ENCODE measurements around the gene PRG3. TPM values are rescaled to one million over a fixed set of nuclear protein-coding genes. Genes with fewer than 3 reads are reported as not detected.

Gene PRG3
- total and polyA plus RNA-seq, 4 donors, result 0.55 to 1.1 TPM; not detected in 2

DNA sequence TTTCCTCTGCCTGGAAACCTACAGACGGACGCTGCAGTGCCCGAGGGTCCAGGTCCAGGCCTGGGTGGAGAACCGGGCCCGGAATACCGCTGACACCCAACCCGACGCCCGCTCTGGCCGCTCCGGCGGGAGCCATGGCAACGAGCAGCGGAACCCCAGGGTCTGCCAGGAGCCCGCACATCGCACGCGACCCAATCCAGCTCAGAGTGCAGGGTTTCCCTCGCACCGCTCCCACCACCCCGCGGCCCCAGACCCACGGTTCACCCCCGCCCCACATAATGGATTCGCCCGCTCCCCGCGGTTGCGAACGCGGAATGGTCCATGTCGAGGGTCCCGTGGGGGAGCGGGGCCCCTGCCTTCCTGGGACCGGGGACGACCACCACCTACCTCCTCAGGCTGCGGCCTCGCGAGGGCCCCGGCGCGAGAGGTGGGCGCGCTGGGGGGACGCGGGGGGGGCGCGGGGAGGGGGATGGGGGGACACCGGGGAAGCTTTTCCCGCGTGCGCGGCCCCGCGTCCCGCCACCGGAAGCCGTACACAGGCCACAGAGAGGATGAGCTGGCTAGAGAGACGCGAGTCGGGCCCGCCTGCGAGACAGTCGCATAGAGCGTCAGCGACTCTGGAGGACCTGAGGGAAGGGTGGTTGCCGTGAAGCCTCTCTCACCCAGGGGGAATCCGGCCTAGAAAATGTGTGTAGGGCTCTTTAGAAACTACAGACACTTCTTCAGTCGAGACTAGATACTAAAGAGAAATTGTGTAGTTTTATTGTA lies 45.4 kb downstream of the PRG3 start, which contains the start of gene SSRP1:
Gene SSRP1 (minus strand): TSS at position 550 of the 768 bp plus-strand sequence. CDS start 771 bp downstream, outside the sequence.
- Histone ChIP-seq H3K9me3 (ENCODE audit: control insufficient read depth, insufficient read depth, low read length) (no peaks in the 10 kb centered on the region), H3K4me1 (ENCODE audit: control insufficient read depth, insufficient read depth, low read length) (peaks cover 30% of the 10 kb centered on the region), H3K36me3 (ENCODE audit: control insufficient read depth, insufficient read depth, low read length) (peaks cover 32% of the 10 kb centered on the region), H3K4me3 (ENCODE audit: low read depth, low read length) (peak within 1 kb of the TSS; percentile 73), H3K27me3 (ENCODE audit: control insufficient read depth, insufficient read depth, low read length) (no peaks in the 10 kb centered on the region), H3K27ac (ENCODE audit: low read depth, low read length) (peak within 1 kb of the TSS; percentile 70)
- WGBS (ENCODE audit: insufficient coverage), result under 1% methylated on average over 54 of the region's 69 CpGs
- peak in 3 of 6 donors; percentile 80 to 97 (median 96) for DNase-seq (ENCODE audit: low read depth in 4 of 6, low spot score in 6 of 6)

- Histone ChIP-seq H3K27me3 (ENCODE audit: control insufficient read depth, insufficient read depth, low read length) (no peaks in the 10 kb centered on the region), H3K27ac (ENCODE audit: low read depth, low read length) (peak overlapping the region; percentile 70), H3K4me3 (ENCODE audit: low read depth, low read length) (peak overlapping the region; percentile 73), H3K9me3 (ENCODE audit: control insufficient read depth, insufficient read depth, low read length) (no peaks in the 10 kb centered on the region), H3K36me3 (ENCODE audit: control insufficient read depth, insufficient read depth, low read length) (peaks cover 38% of the 10 kb centered on the region), H3K4me1 (ENCODE audit: control insufficient read depth, insufficient read depth, low read length) (peaks cover 26% of the 10 kb centered on the region)
- DNase-seq (ENCODE audit: low read depth in 4 of 6, low spot score in 6 of 6), result no peak
- WGBS (ENCODE audit: insufficient coverage), result 2% methylated on average over 7 of the region's 7 CpGs
Observed at GRCh38 chr11:57335023-57335342, 46.0 kb downstream of the PRG3 start.

DNA sequence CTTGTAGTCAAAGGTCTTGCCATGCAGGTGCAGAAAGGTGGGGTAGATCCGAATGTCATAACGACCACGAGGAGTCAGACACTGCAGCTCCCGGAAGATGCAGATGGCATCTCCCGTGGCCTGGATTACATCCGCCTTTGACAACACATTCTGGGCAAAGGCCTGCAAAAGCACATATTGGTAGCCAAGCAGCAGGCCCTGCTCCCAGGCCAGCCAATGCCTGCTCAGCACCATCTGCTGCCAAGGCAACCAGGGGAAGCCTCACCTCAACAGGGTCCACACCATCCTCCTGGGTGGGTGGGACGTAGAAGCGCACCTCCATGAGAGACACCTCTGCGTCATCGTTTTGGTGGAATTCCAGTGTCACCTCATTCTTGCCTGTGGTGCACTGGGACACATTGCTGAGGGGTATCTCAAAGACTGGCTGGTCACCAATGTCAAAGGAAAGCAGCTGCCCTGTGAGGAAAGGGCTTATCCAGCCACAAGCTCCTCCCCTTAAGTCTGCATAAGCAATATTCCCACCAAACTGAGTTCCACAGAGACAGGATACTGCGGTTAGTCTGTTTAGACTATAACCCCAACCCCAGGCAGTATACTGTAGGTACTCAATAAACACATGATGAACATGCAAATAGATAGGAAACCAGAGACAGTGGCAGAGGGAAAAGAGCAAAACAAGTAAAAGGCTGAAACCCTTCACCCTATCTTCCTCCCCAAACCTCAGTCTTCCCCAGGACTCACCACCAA lies 48.1 kb downstream of the PRG3 start:
- H3K27ac ChIP-seq (ENCODE audit: low read depth, low read length), result no peak overlapping the region
- no peaks in the 10 kb centered on the region for H3K9me3 ChIP-seq (ENCODE audit: control insufficient read depth, insufficient read depth, low read length)
- peaks cover 59% of the 10 kb centered on the region for H3K36me3 ChIP-seq (ENCODE audit: control insufficient read depth, insufficient read depth, low read length)
- H3K27me3 ChIP-seq (ENCODE audit: control insufficient read depth, insufficient read depth, low read length), result no peaks in the 10 kb centered on the region
- peaks cover 21% of the 10 kb centered on the region for H3K4me1 ChIP-seq (ENCODE audit: control insufficient read depth, insufficient read depth, low read length)
- no peak for DNase-seq (ENCODE audit: low read depth in 4 of 6, low spot score in 6 of 6)
- no peak overlapping the region for H3K4me3 ChIP-seq (ENCODE audit: low read depth, low read length)
- WGBS (ENCODE audit: insufficient coverage), result 96% methylated on average over 10 of the region's 11 CpGs

DNA sequence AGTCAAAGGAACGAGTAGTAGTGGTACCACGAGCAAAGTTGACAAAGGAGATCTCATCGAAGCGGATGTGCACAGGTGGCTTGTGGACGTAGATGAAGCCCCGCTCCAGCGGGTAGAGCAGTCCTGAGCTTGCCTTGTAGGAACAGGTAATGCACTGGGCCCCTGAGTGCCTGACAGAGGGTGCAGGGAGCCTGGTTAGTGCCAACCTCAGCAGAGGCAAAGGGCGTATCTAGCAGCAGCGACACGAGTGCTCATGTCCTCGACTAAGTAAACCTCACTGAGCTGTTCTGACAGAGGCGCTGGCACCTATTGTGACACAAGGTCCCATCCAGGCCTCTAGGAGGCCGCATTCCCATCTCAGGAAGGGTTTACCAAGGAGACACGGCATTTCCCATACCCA lies 49.2 kb downstream of the PRG3 start:
- Histone ChIP-seq H3K27me3 (ENCODE audit: control insufficient read depth, insufficient read depth, low read length) (no peaks in the 10 kb centered on the region), H3K36me3 (ENCODE audit: control insufficient read depth, insufficient read depth, low read length) (peaks cover 69% of the 10 kb centered on the region), H3K4me1 (ENCODE audit: control insufficient read depth, insufficient read depth, low read length) (peaks cover 19% of the 10 kb centered on the region), H3K4me3 (ENCODE audit: low read depth, low read length) (no peak overlapping the region), H3K27ac (ENCODE audit: low read depth, low read length) (no peak overlapping the region), H3K9me3 (ENCODE audit: control insufficient read depth, insufficient read depth, low read length) (no peaks in the 10 kb centered on the region)
- no peak for DNase-seq (ENCODE audit: low read depth in 4 of 6, low spot score in 6 of 6)
- 97% methylated on average over 14 of the region's 14 CpGs for WGBS (ENCODE audit: insufficient coverage)

DNA sequence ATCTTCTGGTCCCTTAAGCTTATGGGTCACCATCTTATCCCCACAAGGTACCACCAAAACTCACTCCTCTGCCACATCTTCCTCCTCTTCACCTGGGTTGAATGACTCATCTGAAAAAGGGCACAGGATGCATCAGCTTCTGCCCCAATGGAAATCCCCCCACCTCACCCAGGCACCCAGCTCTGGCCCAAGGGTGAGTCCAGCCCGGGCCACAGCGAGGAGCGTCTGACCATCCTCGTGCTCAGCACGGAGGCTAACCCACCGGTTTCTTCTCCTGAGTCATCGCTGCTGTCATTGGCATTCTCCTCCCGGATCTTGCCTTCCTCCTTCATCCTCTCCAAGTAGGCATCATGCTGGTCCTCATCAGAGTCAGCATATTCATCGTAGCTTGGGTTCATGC lies 50.9 kb downstream of the PRG3 start:
- peaks cover 23% of the 10 kb centered on the region for H3K4me1 ChIP-seq (ENCODE audit: control insufficient read depth, insufficient read depth, low read length)
- no peaks in the 10 kb centered on the region for H3K9me3 ChIP-seq (ENCODE audit: control insufficient read depth, insufficient read depth, low read length)
- DNase-seq (ENCODE audit: low read depth in 4 of 6, low spot score in 6 of 6), result no peak
- no peaks in the 10 kb centered on the region for H3K27me3 ChIP-seq (ENCODE audit: control insufficient read depth, insufficient read depth, low read length)
- WGBS (ENCODE audit: insufficient coverage), result 93% methylated on average over 9 of the region's 9 CpGs
- peaks cover 80% of the 10 kb centered on the region for H3K36me3 ChIP-seq (ENCODE audit: control insufficient read depth, insufficient read depth, low read length)
- H3K4me3 ChIP-seq (ENCODE audit: low read depth, low read length), result no peak overlapping the region
- H3K27ac ChIP-seq (ENCODE audit: low read depth, low read length), result no peak overlapping the region

DNA sequence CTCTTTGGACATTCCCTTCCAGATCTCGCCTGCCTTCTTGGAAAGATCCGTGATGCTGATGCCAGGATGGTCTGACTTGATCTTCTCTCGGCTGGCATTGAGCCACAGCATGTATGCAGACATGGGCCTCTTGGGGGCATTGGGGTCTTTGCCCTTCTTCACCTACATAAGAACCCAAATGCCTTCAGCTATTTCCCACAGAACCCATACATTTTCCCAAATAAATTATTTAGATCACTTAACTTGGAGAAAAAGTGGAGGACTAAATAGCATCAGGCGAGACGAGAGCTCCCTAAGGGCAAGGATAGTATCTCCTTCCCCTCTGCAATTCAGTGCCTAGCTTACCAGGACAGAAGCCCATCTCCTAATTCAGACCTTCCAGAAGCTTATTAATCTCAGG lies 53.2 kb downstream of the PRG3 start:
- no peak overlapping the region for H3K4me3 ChIP-seq (ENCODE audit: low read depth, low read length)
- no peak overlapping the region for H3K27ac ChIP-seq (ENCODE audit: low read depth, low read length)
- peaks cover 24% of the 10 kb centered on the region for H3K4me1 ChIP-seq (ENCODE audit: control insufficient read depth, insufficient read depth, low read length)
- H3K27me3 ChIP-seq (ENCODE audit: control insufficient read depth, insufficient read depth, low read length), result no peaks in the 10 kb centered on the region
- no peaks in the 10 kb centered on the region for H3K9me3 ChIP-seq (ENCODE audit: control insufficient read depth, insufficient read depth, low read length)
- 94% methylated on average over 5 of the region's 5 CpGs for WGBS (ENCODE audit: insufficient coverage)
- DNase-seq (ENCODE audit: low read depth in 4 of 6, low spot score in 6 of 6), result no peak
- H3K36me3 ChIP-seq (ENCODE audit: control insufficient read depth, insufficient read depth, low read length), result peaks cover 70% of the 10 kb centered on the region

Other genes with a start within 250 kb of the PRG3 start
- 10 to 100 TPM in 1 of 2 donors, 1 to 10 TPM in 1; 8.7 to 14.8 TPM for gene LRRC55, start 199.2 kb downstream of the PRG3 start, total RNA-seq
- 10 to 100 TPM; 30.5 to 39.3 TPM for gene LRRC55, start 199.2 kb downstream of the PRG3 start, polyA plus RNA-seq (ENCODE audit: insufficient read length in 2 of 2)
- 10 to 100 TPM; 47.5 to 48.0 TPM for gene APLNR, start 143.9 kb downstream of the PRG3 start, total RNA-seq
- 10 to 100 TPM; 51.8 to 71.1 TPM for gene APLNR, start 143.9 kb downstream of the PRG3 start, polyA plus RNA-seq (ENCODE audit: insufficient read length in 2 of 2)
- 10 to 100 TPM; 17.2 to 42.2 TPM for gene TNKS1BP1, start 56.2 kb downstream of the PRG3 start, total RNA-seq
- gene TNKS1BP1, start 56.2 kb downstream of the PRG3 start, polyA plus RNA-seq (ENCODE audit: insufficient read length in 2 of 2), result 10 to 100 TPM; 44.8 to 58.3 TPM
- gene SSRP1, start 45.3 kb downstream of the PRG3 start, total RNA-seq, result 10 to 100 TPM; 34.6 to 88.0 TPM
- gene SSRP1, start 45.3 kb downstream of the PRG3 start, polyA plus RNA-seq (ENCODE audit: insufficient read length in 2 of 2), result 100 to 1,000 TPM; 132 to 135 TPM
- gene P2RX3, start 42.8 kb downstream of the PRG3 start, total RNA-seq, result 10 to 100 TPM in 1 of 2 donors, under 1 TPM in 1; 0.50 to 11.4 TPM
- 1 to 10 TPM; 2.1 to 3.6 TPM for gene P2RX3, start 42.8 kb downstream of the PRG3 start, polyA plus RNA-seq (ENCODE audit: insufficient read length in 2 of 2)
- 1 to 10 TPM; 2.4 to 6.4 TPM for gene PRG2, start 9.5 kb upstream of the PRG3 start, total RNA-seq
- under 1 TPM; 0.22 to 0.33 TPM for gene PRG2, start 9.5 kb upstream of the PRG3 start, polyA plus RNA-seq (ENCODE audit: insufficient read length in 2 of 2)
- 10 to 100 TPM; 12.2 to 13.3 TPM for gene SLC43A3, start 46.0 kb upstream of the PRG3 start, total RNA-seq
- 10 to 100 TPM; 19.6 to 20.3 TPM for gene SLC43A3, start 46.0 kb upstream of the PRG3 start, polyA plus RNA-seq (ENCODE audit: insufficient read length in 2 of 2)
- gene RTN4RL2, start 79.4 kb upstream of the PRG3 start, total RNA-seq, result under 1 TPM; 0.59 to 0.72 TPM
- gene RTN4RL2, start 79.4 kb upstream of the PRG3 start, polyA plus RNA-seq (ENCODE audit: insufficient read length in 2 of 2), result 10 to 100 TPM in 1 of 2 donors, 1 to 10 TPM in 1; 5.0 to 10.9 TPM
- gene SLC43A1, start 134.6 kb upstream of the PRG3 start, total RNA-seq, result 10 to 100 TPM in 1 of 2 donors, 1 to 10 TPM in 1; 5.3 to 10.4 TPM
- 1 to 10 TPM; 4.0 to 6.1 TPM for gene SLC43A1, start 134.6 kb upstream of the PRG3 start, polyA plus RNA-seq (ENCODE audit: insufficient read length in 2 of 2)
- gene TIMM10, start 149.6 kb upstream of the PRG3 start, total RNA-seq, result 10 to 100 TPM; 27.0 to 39.8 TPM
- gene TIMM10, start 149.6 kb upstream of the PRG3 start, polyA plus RNA-seq (ENCODE audit: insufficient read length in 2 of 2), result 10 to 100 TPM; 47.7 to 52.1 TPM
- not detected for gene SMTNL1, start 156.4 kb upstream of the PRG3 start, total RNA-seq
- gene SMTNL1, start 156.4 kb upstream of the PRG3 start, polyA plus RNA-seq (ENCODE audit: insufficient read length in 2 of 2), result 1 to 10 TPM in 1 of 2 donors, under 1 TPM in 1; 0.93 to 1.6 TPM
- gene UBE2L6, start 186.5 kb upstream of the PRG3 start, total RNA-seq, result 10 to 100 TPM; 41.5 to 76.7 TPM
- 100 to 1,000 TPM in 1 of 2 donors, 10 to 100 TPM in 1; 99.6 to 114 TPM for gene UBE2L6, start 186.5 kb upstream of the PRG3 start, polyA plus RNA-seq (ENCODE audit: insufficient read length in 2 of 2)
- gene SERPING1, start 216.5 kb upstream of the PRG3 start, total RNA-seq, result 100 to 1,000 TPM in 1 of 2 donors, 10 to 100 TPM in 1; 35.7 to 131 TPM
- gene SERPING1, start 216.5 kb upstream of the PRG3 start, polyA plus RNA-seq (ENCODE audit: insufficient read length in 2 of 2), result 100 to 1,000 TPM in 1 of 2 donors, 10 to 100 TPM in 1; 63.2 to 112 TPM

All from spinal cord (tissue), 10 donors.